ENCODE results near the gene SURF4.
"Not testable (repeated sequence)": the region's sequence is repeated elsewhere in the genome, so short reads cannot be mapped to it uniquely, and the experiment has no call there.

SURF4 gene

GRCh38 chr9:133321411-133321935 lies 54.4 kb downstream of the SURF4 start:
- Histone ChIP-seq H3K36me3 (ENCODE audit: insufficient read depth, low read length) (no peaks in the 10 kb centered on the region), H3K4me3 (ENCODE audit: low read length, poor library complexity, severe bottlenecking) (no peak overlapping the region), H3K4me1 (ENCODE audit: insufficient read depth, low read length, poor library complexity, severe bottlenecking) (no peaks in the 10 kb centered on the region), H3K4me2 (ENCODE audit: low read depth, low read length, poor library complexity, severe bottlenecking) (no peak overlapping the region), H2AFZ (ENCODE audit: low read length) (no peak overlapping the region), H3F3A (ENCODE audit: low read depth) (no peaks in the 10 kb centered on the region), H3K9ac (ENCODE audit: low read depth, low read length, poor library complexity, severe bottlenecking) (no peak overlapping the region), H4K20me1 (ENCODE audit: insufficient read depth, low read length, poor library complexity, severe bottlenecking) (no peaks in the 10 kb centered on the region), H3K9me2 (replicated peaks; ENCODE audit: low read depth, low read length) (no peaks in the 10 kb centered on the region), H3K27me3 (ENCODE audit: insufficient read depth, low read length, poor library complexity, severe bottlenecking) (no peaks in the 10 kb centered on the region), H3K9me3 (ENCODE audit: insufficient read depth, low read depth, low read length) (no peaks in the 10 kb centered on the region), H3K79me2 (ENCODE audit: insufficient read depth, low read length) (no peaks in the 10 kb centered on the region)
- TF ChIP-seq EZH2phosphoT487 (IDR thresholded peaks at IDR 0.05; ENCODE audit: borderline replicate concordance) = no peak
- no peak for TF ChIP-seq CTCF (conservative IDR thresholded peaks at IDR 0.05; ENCODE audit: low read length)

GRCh38 chr9:133320421-133320881 lies 55.4 kb downstream of the SURF4 start:
- no peaks in the 10 kb centered on the region for H3K9me3 ChIP-seq (ENCODE audit: insufficient read depth, low read depth, low read length)
- no peaks in the 10 kb centered on the region for H3F3A ChIP-seq (ENCODE audit: low read depth)
- no peaks in the 10 kb centered on the region for H3K36me3 ChIP-seq (ENCODE audit: insufficient read depth, low read length)

GRCh38 chr9:133317551-133317950 lies 58.3 kb downstream of the SURF4 start:
- not testable (repeated sequence) for H3K79me2 ChIP-seq (ENCODE audit: insufficient read depth, low read length); H3K4me1 ChIP-seq (ENCODE audit: insufficient read depth, low read length, poor library complexity, severe bottlenecking); H2AFZ ChIP-seq (ENCODE audit: low read length); H3K9me2 ChIP-seq (replicated peaks; ENCODE audit: low read depth, low read length); H3F3A ChIP-seq (ENCODE audit: low read depth); H3K27me3 ChIP-seq (ENCODE audit: insufficient read depth, low read length, poor library complexity, severe bottlenecking); H3K4me2 ChIP-seq (ENCODE audit: low read depth, low read length, poor library complexity, severe bottlenecking); H4K20me1 ChIP-seq (ENCODE audit: insufficient read depth, low read length, poor library complexity, severe bottlenecking); H3K9me3 ChIP-seq (ENCODE audit: insufficient read depth, low read depth, low read length); H3K36me3 ChIP-seq (ENCODE audit: insufficient read depth, low read length); H3K4me3 ChIP-seq (ENCODE audit: low read length, poor library complexity, severe bottlenecking); H3K9ac ChIP-seq (ENCODE audit: low read depth, low read length, poor library complexity, severe bottlenecking)

More at GRCh38 chr9:133320421-133320881, 55.4 kb downstream of the SURF4 start:
- no peaks in the 10 kb centered on the region for H3K27me3 ChIP-seq (ENCODE audit: insufficient read depth, low read length, poor library complexity, severe bottlenecking)
- no peak overlapping the region for H2AFZ ChIP-seq (ENCODE audit: low read length)
- H3K4me2 ChIP-seq (ENCODE audit: low read depth, low read length, poor library complexity, severe bottlenecking) = no peak overlapping the region
- no peak overlapping the region for H3K9ac ChIP-seq (ENCODE audit: low read depth, low read length, poor library complexity, severe bottlenecking)
- H3K4me3 ChIP-seq (ENCODE audit: low read length, poor library complexity, severe bottlenecking) = no peak overlapping the region
- H3K4me1 ChIP-seq (ENCODE audit: insufficient read depth, low read length, poor library complexity, severe bottlenecking) = no peaks in the 10 kb centered on the region
- H4K20me1 ChIP-seq (ENCODE audit: insufficient read depth, low read length, poor library complexity, severe bottlenecking) = no peaks in the 10 kb centered on the region
- no peaks in the 10 kb centered on the region for H3K79me2 ChIP-seq (ENCODE audit: insufficient read depth, low read length)
- H3K9me2 ChIP-seq (replicated peaks; ENCODE audit: low read depth, low read length) = no peaks in the 10 kb centered on the region
- TF ChIP-seq CTCF (conservative IDR thresholded peaks at IDR 0.05; ENCODE audit: low read length) (no peak), EZH2phosphoT487 (IDR thresholded peaks at IDR 0.05; ENCODE audit: borderline replicate concordance) (no peak)

GRCh38 chr9:133315997-133316396 lies 59.9 kb downstream of the SURF4 start:
- Histone ChIP-seq H3K4me1 (ENCODE audit: insufficient read depth, low read length, poor library complexity, severe bottlenecking) (no peaks in the 10 kb centered on the region), H3K9me2 (replicated peaks; ENCODE audit: low read depth, low read length) (no peaks in the 10 kb centered on the region), H3K9me3 (ENCODE audit: insufficient read depth, low read depth, low read length) (no peaks in the 10 kb centered on the region), H3K9ac (ENCODE audit: low read depth, low read length, poor library complexity, severe bottlenecking) (no peak overlapping the region), H3K36me3 (ENCODE audit: insufficient read depth, low read length) (no peaks in the 10 kb centered on the region), H2AFZ (ENCODE audit: low read length) (no peak overlapping the region), H3K79me2 (ENCODE audit: insufficient read depth, low read length) (no peaks in the 10 kb centered on the region), H3K4me2 (ENCODE audit: low read depth, low read length, poor library complexity, severe bottlenecking) (no peak overlapping the region), H3K27me3 (ENCODE audit: insufficient read depth, low read length, poor library complexity, severe bottlenecking) (no peaks in the 10 kb centered on the region), H3F3A (ENCODE audit: low read depth) (no peaks in the 10 kb centered on the region), H4K20me1 (ENCODE audit: insufficient read depth, low read length, poor library complexity, severe bottlenecking) (no peaks in the 10 kb centered on the region), H3K4me3 (ENCODE audit: low read length, poor library complexity, severe bottlenecking) (no peak overlapping the region)
- TF ChIP-seq EZH2phosphoT487 (IDR thresholded peaks at IDR 0.05; ENCODE audit: borderline replicate concordance) (no peak), CTCF (conservative IDR thresholded peaks at IDR 0.05; ENCODE audit: low read length) (no peak)

All from Loucy (cell line).